GM18508 (cell line): Measurements from ENCODE around the gene ETHE1.
"Not testable (repeated sequence)": the region's sequence is repeated elsewhere in the genome, so short reads cannot be mapped to it uniquely, and the experiment has no call there.

ENCODE experiments used
- ATAC-seq: cut with Tn5 transposase; IDR thresholded peaks from one replicate; pipeline ENCODE4 v1.9.1; 2021; ENCODE audit warnings: moderate number of reproducible peaks; ENCODE audit not compliant: insufficient read depth, unreplicated experiment

Gene ETHE1

DNA sequence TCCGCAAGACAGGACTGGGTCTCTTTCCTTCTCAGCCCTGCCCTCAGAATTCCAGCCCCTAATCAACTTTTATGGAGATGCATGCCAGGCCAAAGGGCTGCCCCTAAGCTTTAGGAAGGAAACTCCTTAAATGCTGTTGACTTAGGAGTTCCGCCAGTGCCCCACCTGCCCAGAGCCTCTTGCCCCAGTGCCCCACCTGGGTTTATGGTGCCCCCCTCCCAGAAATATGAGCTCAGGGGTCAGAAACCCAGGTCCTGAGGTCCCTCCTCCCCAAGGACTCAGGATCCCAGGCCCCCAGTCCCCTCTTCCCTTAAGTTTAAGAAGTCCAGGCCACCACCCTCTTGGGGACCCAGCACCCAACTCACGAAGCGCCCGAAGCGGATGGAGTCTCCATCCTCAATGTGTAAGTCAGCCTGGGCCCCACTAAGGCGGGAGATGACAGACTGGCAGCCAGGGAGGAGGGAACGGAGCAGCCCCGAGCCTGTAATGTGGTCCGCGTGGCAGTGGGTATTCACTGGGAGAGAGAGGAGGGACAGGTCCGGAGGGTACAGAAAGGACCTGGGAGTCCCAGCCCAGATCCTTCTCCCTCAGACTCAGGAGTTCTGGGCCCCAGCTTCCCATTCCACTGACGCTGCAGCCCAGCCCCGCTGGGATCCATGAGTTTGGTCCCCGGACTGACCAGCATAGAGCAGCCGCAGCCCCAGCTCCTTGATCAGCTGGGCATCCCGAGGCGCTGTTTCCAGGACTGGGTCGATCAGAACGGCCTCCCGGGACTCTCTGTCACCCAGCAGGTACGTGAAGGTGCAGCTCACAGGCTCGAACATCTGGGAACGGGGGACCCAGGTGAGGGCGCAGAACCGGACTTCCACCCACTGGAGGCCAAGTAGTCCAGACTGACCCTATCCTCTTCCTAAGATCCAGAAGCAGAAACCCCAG, 897 bp downstream of the ETHE1 start:
- ATAC-seq, result no peak

DNA sequence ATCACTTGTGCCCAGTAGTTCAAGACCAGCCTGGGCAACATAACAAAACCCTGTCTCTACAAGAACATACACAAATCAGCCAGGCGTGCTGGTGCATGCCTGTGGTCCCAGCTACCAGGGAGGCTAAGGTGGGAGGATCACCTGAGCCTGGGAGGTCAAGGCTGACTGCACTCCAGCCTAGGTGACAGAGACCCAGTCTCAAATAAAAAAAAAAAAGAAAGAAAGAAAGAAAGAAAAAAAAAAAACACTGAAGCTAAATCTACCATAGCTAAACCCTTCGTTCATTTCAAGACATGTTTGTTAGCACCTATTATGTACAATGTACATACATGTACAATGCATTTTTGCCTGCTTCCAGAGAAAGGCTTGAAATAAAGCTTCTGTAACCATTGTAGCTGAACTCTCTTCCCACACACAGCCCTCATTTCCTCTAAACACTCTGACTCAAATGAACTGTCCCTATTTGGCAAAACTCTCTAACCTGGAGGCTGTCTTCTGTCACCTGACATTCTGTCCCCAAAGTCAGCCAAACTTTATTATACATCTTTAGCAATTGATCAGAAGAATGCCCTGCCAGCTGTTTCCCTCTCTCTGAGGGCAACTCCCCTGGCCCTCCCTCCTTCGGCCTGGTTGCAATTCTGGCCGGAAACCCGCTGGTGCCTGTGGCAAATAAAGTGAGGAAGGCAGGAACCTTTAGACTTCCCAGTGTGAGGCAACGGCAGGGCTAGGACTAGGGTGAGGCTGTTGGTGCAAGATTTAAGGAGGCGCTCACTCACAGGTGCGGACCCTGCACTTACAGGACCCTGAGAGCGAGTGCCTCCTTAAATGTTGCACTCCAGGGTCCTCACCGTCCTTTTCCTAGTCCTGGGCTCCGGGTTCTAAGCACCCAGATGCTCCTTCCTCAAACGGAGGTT, 1.8 kb downstream of the ETHE1 start:
- no peak for ATAC-seq

DNA sequence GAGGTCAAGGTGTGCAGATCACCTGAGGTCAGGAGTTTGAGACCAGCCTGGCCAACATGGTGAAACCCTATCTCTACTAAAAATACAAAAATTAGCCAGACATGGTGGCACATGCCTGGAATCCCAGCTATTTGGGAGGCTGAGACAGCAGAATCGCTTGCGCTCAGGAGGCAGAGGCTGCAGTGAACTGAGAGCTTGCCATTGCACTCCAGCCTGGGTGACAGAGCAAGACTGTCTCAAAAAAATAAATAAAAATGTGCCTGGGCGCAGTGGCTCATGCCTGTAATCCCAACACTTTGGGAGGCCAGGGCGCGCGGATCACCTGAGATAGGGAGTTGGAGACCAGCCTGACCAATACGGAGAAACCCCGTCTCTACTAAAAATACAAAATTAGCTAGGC, 3.3 kb downstream of the ETHE1 start:
- not testable (repeated sequence) for ATAC-seq

DNA sequence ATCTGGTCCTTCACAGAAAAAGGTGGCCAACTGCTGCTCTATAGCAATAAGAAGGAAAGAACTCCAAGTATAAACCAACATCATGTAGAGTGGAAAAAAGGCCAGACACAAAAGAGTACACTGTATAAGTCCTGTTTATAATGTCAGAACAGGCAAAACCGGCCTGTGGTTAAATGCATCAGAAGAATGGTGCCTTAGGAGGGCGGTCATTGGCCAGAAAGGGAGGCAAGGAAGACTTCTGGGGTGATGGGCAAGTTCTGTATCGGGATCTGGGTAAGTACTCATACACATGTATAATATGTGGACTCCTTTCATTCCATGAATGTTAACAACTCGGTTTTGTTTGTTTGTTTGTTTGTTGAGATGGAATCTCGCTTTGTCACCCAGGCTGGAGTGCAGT, 4.1 kb downstream of the ETHE1 start:
- ATAC-seq, result no peak

DNA sequence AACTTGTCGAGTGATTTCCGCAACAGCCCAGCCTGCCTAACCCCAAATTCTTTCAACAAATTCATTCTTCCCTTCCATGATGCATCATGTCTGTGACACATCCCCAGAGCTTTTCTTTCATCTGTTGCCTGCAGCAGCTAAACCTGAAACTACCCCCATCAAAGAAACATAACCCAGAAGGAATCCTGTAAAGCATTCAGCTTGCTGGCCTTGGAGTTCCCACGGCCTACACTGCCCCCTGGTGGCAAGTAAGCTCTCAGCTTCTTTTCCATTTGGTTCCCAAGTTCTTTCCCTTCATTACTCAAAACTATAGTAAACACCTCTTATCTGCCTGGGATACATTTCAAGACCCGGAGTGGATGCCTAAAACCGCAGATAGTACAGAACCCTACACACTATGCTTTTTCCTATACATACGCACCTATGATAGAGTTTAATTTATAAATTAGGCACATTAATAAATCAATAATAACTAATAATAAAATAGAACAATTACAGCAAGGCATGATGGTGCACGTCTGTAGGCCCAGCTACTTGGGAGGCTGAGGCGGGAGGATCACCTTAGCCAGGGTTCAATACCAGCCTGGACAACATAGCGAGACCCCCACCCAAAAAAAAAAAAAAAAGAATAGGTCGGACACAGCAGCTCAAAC, 7.4 kb downstream of the ETHE1 start:
- ATAC-seq, result no peak

DNA sequence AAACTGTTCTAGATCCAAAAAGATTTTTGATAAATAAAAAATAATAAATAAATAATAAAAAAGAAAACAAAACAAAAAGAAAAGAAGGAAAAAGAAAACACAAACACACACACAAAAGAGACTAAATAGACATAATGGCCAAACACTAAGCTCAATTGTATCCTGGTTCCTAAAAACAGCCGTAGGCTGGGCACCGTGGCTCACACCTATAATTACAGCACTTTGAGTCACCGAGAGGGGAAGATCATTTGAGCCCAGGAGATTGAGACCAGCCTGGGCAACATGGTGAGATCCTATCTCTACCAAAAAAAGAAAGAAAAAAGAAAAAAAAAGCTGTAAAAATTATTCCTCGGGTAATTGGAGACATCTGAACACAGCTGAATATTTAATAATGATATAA, 8.9 kb downstream of the ETHE1 start:
- ATAC-seq, result no peak

DNA sequence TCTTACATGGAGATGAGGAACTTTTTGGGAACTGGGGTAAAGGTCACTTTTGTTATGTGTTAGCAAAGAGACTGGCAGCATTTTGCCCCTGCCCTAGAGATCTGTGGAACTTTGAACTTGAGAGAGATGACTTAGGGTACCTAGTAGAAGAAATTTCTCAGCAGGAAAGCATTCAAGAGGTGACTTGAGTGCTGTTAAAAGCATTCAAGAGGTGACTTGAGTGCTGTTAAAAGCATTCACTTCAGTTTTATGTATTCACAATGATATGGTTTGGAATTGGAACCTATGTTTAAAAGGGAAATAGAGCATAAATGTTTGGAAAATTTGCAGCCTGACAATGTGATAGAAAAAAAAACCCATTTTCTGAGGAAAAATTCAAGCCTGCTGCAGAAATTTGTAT, 14.6 kb downstream of the ETHE1 start:
- ATAC-seq, result not testable (repeated sequence)

DNA sequence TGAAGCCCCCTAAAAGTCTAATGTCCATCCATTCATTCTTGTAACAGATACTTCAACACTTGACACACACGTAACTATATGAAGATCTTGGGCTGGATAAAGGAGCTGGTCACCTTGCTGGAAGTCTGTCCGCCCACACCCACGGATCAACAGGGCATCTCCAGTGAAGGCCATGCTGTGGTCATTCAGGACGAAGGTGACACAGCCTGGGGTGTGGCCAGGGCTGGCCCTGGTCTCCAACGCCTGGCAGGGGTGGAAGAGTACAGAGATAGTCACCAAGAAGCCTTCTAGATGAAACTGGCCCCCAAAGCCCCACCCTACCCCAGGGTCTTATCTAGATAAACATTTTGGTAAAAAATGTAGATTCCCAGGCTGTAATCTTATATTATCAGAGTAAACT, 15.7 kb downstream of the ETHE1 start:
- ATAC-seq, result no peak

DNA sequence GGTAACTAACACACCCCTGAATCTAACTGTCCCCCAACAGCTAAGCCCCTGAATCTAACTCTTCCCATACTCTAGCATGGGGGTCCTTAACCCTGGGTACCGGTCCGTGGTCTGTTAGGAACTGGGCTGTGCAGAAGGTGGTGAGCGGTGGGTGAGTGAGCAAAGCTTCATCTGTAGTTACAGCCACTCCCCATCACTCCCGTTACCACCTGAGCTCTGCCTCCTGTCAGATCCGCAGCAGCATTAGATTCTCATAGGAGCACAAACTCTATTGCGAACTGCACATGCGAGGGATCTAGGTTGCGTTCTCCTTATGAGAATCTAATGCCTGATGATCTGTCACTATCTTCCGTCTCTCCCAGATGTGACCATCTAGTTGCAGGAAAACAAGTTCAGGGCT, 16.3 kb downstream of the ETHE1 start:
- ATAC-seq, result no peak

DNA sequence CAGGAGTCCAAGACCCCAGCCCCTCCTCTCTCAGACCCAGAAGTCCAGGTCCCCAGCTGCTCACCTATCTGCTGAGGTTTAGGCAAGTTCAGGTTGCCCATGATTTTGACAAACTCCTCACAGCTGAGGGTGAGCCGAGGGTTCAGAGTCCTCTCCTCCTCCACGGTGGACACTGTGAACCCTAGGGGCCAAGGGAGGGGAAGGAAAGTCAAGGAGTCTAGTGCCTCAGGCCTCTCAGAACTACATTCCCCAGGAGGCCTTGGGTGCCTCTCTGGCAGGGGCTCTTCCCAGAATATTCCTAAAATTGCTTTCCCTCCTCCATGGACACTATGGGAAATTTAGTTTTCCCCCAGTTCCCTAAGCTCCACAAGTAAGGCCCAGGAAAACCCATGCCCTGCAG, 19.1 kb downstream of the ETHE1 start:
- no peak for ATAC-seq

DNA sequence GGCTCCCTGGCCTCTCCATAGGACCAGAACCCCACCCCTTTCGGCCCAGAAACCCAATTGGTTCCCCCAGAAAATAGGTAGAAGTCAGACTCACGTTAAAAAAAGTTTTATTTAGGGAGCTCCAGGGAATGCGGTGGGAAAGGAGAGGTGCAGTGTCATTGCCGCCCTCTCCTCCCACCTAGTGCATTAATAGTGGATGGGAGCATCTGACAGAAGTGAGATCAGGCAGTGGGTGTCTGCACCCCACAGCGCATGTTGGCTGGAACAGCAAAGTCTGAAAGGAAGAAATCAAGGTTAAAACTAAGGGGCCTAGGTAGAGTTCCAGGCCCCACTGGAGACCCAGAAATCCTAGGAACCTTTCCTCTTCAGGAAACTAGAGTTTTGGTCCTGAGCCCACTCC, 20.4 kb downstream of the ETHE1 start:
- no peak for ATAC-seq

DNA sequence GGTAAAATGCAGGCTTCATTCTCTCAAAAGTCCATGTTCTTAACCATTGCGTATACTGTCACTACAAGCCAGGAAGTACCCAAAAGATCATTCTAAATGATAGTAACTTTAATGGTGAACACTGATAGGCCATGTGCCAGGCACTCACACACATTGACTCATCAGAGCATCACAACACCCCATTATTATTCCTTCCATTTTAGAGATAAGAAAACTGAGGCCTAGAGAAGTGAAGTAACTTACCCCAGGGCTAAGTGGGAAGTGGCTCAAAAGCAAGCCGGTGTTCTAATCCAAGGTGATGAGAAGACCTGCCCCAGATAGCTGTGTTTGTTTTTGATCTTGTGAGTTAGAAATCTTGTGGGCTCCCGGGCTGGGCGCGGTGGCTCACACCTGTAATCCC, 21.1 kb downstream of the ETHE1 start:
- ATAC-seq, result no peak

DNA sequence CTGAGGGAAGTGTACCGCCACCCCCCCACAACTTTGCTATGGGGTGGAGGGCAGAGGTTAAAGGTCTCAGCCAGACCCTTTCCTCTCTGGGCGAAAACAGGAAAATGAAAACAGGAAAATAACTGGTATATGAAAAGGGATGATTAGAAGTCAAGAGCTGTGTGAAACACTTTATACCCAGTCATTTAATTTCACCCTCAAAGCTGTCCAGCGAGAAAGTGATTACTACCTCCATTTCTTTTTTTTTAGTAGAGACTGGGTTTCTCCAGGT, 21.9 kb downstream of the ETHE1 start:
- ATAC-seq, result no peak

DNA sequence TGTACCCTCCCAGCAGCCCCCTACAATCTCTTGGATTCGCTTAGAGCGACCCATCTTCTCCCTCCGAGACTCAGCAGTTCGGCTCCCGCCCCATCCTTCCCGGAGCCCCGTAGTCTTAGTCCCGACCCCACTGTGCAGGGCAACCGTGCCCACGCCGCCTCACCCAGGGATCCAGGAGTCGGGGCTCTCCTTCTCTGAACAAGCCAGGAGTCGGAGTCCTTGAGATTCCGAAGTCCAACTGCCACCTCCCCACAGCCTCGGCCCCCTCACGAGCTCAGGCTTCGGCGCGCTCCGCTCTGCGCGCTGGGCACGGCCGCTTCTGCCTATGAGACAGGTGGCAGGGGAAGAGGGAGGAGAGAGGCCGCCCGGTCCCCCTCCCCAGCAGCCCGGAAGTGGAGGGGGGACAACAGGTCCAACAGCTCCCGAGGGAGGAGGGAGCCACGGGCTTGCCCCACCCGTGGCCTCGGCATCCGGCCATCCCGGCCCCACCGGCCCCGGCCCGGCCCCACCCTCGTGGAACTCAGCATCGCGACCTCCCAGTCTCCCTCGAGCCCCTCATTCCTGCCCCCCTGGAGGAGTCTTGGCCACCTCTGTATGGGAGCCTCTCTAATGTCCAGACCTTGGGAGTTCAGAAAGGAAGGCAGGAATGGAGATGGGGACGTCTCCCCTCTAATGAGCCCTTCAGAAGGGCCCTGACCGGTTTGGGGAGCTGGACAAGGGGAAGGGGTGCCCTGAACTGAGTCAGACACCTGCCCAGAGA, 22.4 kb downstream of the ETHE1 start, which contains the start of gene PHLDB3:
Gene PHLDB3 (minus strand): TSS at position 321 of the 760 bp plus-strand sequence. CDS start 628 bp downstream, outside the sequence.
- no peak for ATAC-seq

DNA sequence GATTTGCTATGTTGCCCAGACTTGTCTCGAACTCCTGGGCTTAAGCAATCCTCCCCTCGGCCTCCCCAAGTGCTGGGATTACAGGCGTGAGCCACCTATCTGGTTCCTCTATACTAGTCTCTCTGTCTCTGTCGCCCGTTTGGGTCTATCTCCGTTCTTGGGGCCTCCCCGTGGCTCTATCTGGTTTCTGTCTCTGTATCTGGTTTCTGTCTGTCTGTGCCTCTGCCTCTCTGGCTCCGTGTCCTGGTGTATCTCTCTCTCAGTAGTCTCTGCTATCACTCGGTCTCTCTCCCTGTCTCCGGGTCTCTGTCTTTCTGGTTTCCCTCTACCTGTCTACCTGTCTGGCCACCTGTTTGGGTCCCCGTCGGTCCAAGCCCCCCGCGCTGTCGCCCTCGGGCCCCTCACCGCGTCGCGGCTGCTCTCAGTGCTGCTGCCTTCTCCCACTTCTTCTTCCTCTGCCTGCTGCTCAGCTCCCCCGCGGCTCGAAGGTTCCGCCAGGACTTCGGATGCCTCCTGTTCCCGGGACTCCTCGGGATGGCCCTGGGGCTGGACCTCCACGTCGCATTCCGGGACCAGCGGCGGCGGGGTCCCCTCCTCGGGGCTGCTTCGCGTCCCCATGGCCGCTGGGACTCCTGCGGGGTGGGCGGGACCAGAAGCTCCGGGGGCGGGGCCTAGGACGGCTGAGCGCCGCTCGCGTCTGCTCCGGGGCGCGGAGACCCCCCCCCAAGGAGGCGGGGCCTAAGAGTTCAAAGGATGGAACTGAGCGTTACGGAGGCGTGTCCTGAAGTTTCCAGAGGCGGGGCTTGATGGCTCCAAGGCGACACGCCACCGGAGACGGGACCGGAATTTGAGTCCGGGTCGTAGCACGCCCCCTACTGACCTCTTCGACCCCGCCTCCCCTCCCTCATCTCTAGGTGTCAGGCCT, 23.2 kb downstream of the ETHE1 start:
- ATAC-seq, result no peak

DNA sequence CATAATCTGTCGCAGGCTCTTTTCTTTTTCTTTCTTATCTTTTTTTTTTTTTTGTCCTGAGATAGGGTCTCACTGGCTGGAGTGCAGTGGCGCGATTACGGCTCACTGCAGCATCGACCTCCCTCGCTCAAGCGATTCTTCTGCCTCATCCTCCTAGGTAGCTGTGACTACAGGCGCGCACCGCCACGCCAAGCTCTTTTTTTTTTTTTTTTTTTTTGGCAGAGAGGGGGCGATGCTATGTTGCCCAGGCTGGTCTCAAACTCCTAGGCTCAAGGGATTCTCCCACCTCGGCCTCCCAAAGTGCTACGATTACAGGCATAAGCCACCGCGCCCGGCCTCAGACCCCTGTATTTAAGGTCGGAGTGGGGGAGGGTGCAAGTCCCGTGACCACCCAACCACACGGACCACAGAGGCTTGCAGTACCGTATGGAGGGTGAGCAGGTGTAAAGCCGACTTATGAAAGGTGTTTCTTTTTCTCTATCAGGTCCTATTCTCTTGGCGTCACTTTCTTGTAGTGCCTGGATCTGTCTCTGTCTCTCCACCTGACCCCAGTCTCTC, 24.5 kb downstream of the ETHE1 start:
- no peak for ATAC-seq

DNA sequence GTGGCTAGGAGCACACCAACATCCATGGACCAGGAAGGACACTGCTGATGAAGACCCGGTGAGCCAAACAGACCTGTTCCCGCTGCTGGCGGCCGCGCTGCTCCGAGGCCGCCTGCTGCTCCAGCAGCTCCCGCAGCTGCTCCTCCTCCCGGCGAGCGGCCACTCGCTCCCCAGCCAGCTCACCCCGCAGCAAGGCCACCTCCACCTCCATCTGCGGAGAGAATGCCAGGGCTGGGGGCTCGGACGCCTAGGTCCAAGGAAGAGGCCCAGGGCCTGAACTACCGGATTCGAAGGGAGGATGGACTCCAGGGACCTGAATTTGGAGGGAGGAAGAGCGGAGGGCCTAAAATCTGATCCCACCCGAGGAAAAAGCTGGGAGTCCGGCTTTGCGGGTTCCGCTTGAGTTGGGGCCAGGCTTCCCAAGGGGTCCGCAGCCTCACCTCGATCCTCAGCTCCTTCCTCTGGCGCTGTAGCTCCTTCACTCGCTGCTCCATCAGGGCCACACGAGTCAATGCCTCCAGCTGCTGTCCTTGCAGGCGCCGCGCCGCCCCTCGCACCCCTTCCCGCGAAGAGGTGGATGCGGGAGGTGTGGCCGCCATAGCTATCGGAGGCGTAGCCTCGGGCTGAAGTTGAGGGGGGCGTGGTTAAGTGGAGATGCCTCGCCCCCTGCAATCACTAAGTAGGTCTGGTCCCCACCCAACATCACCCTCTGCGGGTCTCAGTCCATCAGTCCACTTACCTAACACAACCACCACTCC, 25.2 kb downstream of the ETHE1 start:
- no peak for ATAC-seq

DNA sequence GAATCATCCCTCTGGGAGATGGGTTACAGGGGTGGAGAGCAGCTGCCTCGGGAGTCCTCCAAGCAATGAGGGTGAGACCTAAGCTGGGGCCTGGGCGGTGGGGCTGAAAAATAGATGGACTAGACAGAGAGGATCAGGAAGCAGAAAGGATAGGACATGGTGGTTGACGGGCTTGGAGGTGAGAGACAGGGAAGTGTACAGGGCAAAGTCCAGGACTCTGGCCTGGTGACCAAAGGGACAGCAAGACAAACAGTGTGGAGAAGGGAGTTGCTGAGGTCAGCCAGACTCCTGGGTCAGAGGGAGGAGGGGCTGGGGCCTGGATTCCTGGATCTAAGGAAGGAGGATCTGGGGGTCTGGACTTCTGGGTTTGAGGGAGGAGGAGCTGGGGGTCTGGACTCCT, 28.0 kb downstream of the ETHE1 start:
- no peak for ATAC-seq
